ENCODE measurements around the gene ERGIC1. TPM values are rescaled to one million over a fixed set of nuclear protein-coding genes. Genes with fewer than 3 reads are reported as not detected.

Gene ERGIC1
- total and polyA plus RNA-seq, 8 donors: 54.8 to 101 (median 75.6) TPM

- 86% methylated on average over 5 of the region's 5 CpGs for WGBS, 2 donors
- peaks cover 0 to 8% (median 0%) of the 10 kb centered on the region in 3 donors for H3K36me3 ChIP-seq
- TF ChIP-seq CTCF (IDR thresholded peaks at IDR 0.05): no peak
- H3K4me1 ChIP-seq: no peaks in the 10 kb centered on the region
- DNase-seq (no peak), ATAC-seq (no peak), FAIRE-seq (no peak)
- H3K9me3 ChIP-seq: no peaks in the 10 kb centered on the region
- no peak overlapping the region for H3K4me3 ChIP-seq
- intact Hi-C loops (cut with DNase I): no loop called here
- no peaks in the 10 kb centered on the region for H3K27me3 ChIP-seq
- H3K27ac ChIP-seq: no peak overlapping the region
Observed at GRCh38 chr5:172972552-172972951, 138.5 kb downstream of the ERGIC1 start.

GRCh38 chr5:172973127-172973916, 139.3 kb downstream of the ERGIC1 start:
- FAIRE-seq: no peak
- 54 to 55% methylated on average over 3 of the region's 3 CpGs for WGBS, 2 donors
- intact Hi-C loops (cut with DNase I): no loop called here

GRCh38 chr5:172973931-172974330, 139.9 kb downstream of the ERGIC1 start:
- intact Hi-C loops (cut with DNase I): no loop called here
- Histone ChIP-seq H3K4me3 (no peak overlapping the region), H3K9me3 (no peaks in the 10 kb centered on the region), H3K27me3 (no peaks in the 10 kb centered on the region), H3K4me1 (no peaks in the 10 kb centered on the region), H3K36me3 (peaks cover 0 to 7% (median 0%) of the 10 kb centered on the region in 3 donors), H3K27ac (no peak overlapping the region)
- 75 to 83% methylated on average over 8 of the region's 8 CpGs for WGBS, 2 donors
- ATAC-seq (no peak), FAIRE-seq (no peak), DNase-seq (no peak)
- no peak for TF ChIP-seq CTCF (IDR thresholded peaks at IDR 0.05)

More at GRCh38 chr5:172973127-172973916, 139.3 kb downstream of the ERGIC1 start:
- Histone ChIP-seq H3K27me3 (no peaks in the 10 kb centered on the region), H3K27ac (no peak overlapping the region), H3K4me3 (no peak overlapping the region), H3K4me1 (no peaks in the 10 kb centered on the region), H3K9me3 (no peaks in the 10 kb centered on the region), H3K36me3 (peaks cover 0 to 8% (median 0%) of the 10 kb centered on the region in 3 donors)
- ATAC-seq (no peak), DNase-seq (no peak)
- no peak for TF ChIP-seq CTCF (IDR thresholded peaks at IDR 0.05)

GRCh38 chr5:172975289-172975688, 141.2 kb downstream of the ERGIC1 start:
- 79 to 87% methylated on average over 11 of the region's 11 CpGs for WGBS, 2 donors
- intact Hi-C loops (cut with DNase I): no loop called here

More at GRCh38 chr5:172975289-172975688, 141.2 kb downstream of the ERGIC1 start:
- H3K9me3 ChIP-seq: no peaks in the 10 kb centered on the region
- no peak for TF ChIP-seq CTCF (IDR thresholded peaks at IDR 0.05)
- H3K36me3 ChIP-seq: no peaks in the 10 kb centered on the region
- H3K27me3 ChIP-seq: no peaks in the 10 kb centered on the region
- no peak for ATAC-seq
- no peak overlapping the region for H3K4me3 ChIP-seq
- H3K27ac ChIP-seq: no peak overlapping the region
- H3K4me1 ChIP-seq: no peaks in the 10 kb centered on the region
- DNase-seq: no peak
- FAIRE-seq: no peak
